MM.1S (cell line): ENCODE data around the gene SORL1.

ENCODE experiments used
- DNase-seq: peaks from one replicate; pipeline ENCODE4 v3.0.0-alpha.2; 2015
- H2AFZ ChIP-seq: fragments of 300-600 bp; sonication (generic); 2 replicates; pipeline ENCODE4 v1.6.0; 2016; ENCODE audit warnings: antibody characterized with exemption, low read length
- H3F3A ChIP-seq: fragments of 300-600 bp; sonication (generic); 2 replicates; pipeline ENCODE4 v1.6.1; 2016; ENCODE audit warnings: mild to moderate bottlenecking, antibody characterized with exemption, low read length, moderate library complexity, mixed read lengths; ENCODE audit not compliant: insufficient read depth
- H3K27ac ChIP-seq: fragments of 300-600 bp; sonication (generic); 2 replicates; pipeline ENCODE4 v1.5.1; 2016; ENCODE audit warnings: mild to moderate bottlenecking, low read length
- H3K27me3 ChIP-seq: fragments of 300-600 bp; sonication (generic); replicated peaks from 2 replicates; pipeline ENCODE4 v1.6.0; 2016; ENCODE audit warnings: low read length; ENCODE audit not compliant: insufficient read depth
- H3K36me3 ChIP-seq: fragments of 300-600 bp; sonication (generic); replicated peaks from 2 replicates; pipeline ENCODE4 v1.6.1; 2016; ENCODE audit warnings: mild to moderate bottlenecking, low read length, mixed read lengths; ENCODE audit not compliant: insufficient read depth
- H3K4me1 ChIP-seq: fragments of 300-600 bp; sonication (generic); 2 replicates; pipeline ENCODE4 v1.6.1; 2016; ENCODE audit warnings: low read length, mixed read lengths
- H3K4me2 ChIP-seq: fragments of 300-600 bp; sonication (generic); 2 replicates; pipeline ENCODE4 v1.6.0; 2016; ENCODE audit warnings: low read depth, low read length
- H3K4me3 ChIP-seq: fragments of 300-600 bp; sonication (generic); 2 replicates; pipeline ENCODE4 v1.5.1; 2016; ENCODE audit warnings: low read length, mixed read lengths
- H3K79me2 ChIP-seq: fragments of 300-600 bp; sonication (generic); 2 replicates; pipeline ENCODE4 v1.6.1; 2016; ENCODE audit warnings: mixed run types, low read length, mixed read lengths
- H3K9ac ChIP-seq: fragments of 300-600 bp; sonication (generic); 2 replicates; pipeline ENCODE4 v1.6.1; 2016; ENCODE audit warnings: low read length, mixed read lengths
- H3K9me2 ChIP-seq: fragments of 300-600 bp; sonication (generic); replicated peaks from 2 replicates; pipeline ENCODE4 v1.6.1; 2016; ENCODE audit warnings: mild to moderate bottlenecking, low read length, mixed read lengths; ENCODE audit not compliant: insufficient read depth
- H3K9me3 ChIP-seq: fragments of 300-600 bp; sonication (generic); replicated peaks from 2 replicates; pipeline ENCODE4 v1.6.1; 2016; ENCODE audit warnings: mild to moderate bottlenecking, low read length, mixed read lengths; ENCODE audit not compliant: insufficient read depth
- H4K20me1 ChIP-seq: fragments of 300-600 bp; sonication (generic); 2 replicates; pipeline ENCODE4 v1.6.1; 2016; ENCODE audit warnings: mild to moderate bottlenecking, low read length, moderate library complexity, mixed read lengths; ENCODE audit not compliant: insufficient read depth
- EZH2 ChIP-seq: fragments of 300-600 bp; sonication (generic); optimal IDR thresholded peaks from 2 replicates; pipeline ENCODE3; 2017; ENCODE audit warnings: low read depth, mild to moderate bottlenecking, antibody characterized with exemption, low read length, mixed read lengths
- EZH2phosphoT487 ChIP-seq: fragments of 300-600 bp; sonication (generic); IDR thresholded peaks from 2 replicates; pipeline ENCODE4 v1.6.1; 2018; ENCODE audit warnings: antibody characterized with exemption, low read length
- TF ChIP-seq, protein P1 (sequence below): fragments of 300-600 bp; sonication (generic); IDR thresholded peaks from 2 replicates; pipeline ENCODE4 v1.5.1; 2016; ENCODE audit warnings: antibody characterized with exemption, low read length, mixed read lengths

Gene SORL1

GRCh38 chr11:121497176-121497998 lies 45.3 kb downstream of the SORL1 start:
- Histone ChIP-seq H3K79me2 (no peaks in the 10 kb centered on the region), H3K4me3 (no peak overlapping the region), H3K27me3 (no peaks in the 10 kb centered on the region), H3K9ac (no peak overlapping the region), H4K20me1 (no peaks in the 10 kb centered on the region), H3K27ac (no peak overlapping the region), H3K36me3 (no peaks in the 10 kb centered on the region), H2AFZ (no peak overlapping the region), H3F3A (no peaks in the 10 kb centered on the region), H3K4me1 (peaks cover 22% of the 10 kb centered on the region), H3K9me2 (no peaks in the 10 kb centered on the region), H3K9me3 (no peaks in the 10 kb centered on the region), H3K4me2 (no peak overlapping the region)
- TF ChIP-seq, protein P1, sequence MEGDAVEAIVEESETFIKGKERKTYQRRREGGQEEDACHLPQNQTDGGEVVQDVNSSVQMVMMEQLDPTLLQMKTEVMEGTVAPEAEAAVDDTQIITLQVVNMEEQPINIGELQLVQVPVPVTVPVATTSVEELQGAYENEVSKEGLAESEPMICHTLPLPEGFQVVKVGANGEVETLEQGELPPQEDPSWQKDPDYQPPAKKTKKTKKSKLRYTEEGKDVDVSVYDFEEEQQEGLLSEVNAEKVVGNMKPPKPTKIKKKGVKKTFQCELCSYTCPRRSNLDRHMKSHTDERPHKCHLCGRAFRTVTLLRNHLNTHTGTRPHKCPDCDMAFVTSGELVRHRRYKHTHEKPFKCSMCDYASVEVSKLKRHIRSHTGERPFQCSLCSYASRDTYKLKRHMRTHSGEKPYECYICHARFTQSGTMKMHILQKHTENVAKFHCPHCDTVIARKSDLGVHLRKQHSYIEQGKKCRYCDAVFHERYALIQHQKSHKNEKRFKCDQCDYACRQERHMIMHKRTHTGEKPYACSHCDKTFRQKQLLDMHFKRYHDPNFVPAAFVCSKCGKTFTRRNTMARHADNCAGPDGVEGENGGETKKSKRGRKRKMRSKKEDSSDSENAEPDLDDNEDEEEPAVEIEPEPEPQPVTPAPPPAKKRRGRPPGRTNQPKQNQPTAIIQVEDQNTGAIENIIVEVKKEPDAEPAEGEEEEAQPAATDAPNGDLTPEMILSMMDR = no peak
- no peak for TF ChIP-seq EZH2phosphoT487
- no peak for TF ChIP-seq EZH2
- DNase-seq = no peak

- Histone ChIP-seq H3K27me3 (no peaks in the 10 kb centered on the region), H3K9ac (no peak overlapping the region), H3K36me3 (no peaks in the 10 kb centered on the region), H3K4me2 (no peak overlapping the region), H4K20me1 (no peaks in the 10 kb centered on the region), H3F3A (no peaks in the 10 kb centered on the region), H3K9me2 (no peaks in the 10 kb centered on the region), H3K4me3 (no peak overlapping the region), H3K9me3 (no peaks in the 10 kb centered on the region), H3K4me1 (peaks cover 13% of the 10 kb centered on the region), H3K27ac (no peak overlapping the region), H2AFZ (no peak overlapping the region), H3K79me2 (no peaks in the 10 kb centered on the region)
- no peak for DNase-seq
- TF ChIP-seq, protein P1 = no peak
- TF ChIP-seq EZH2phosphoT487 (no peak), EZH2 (no peak)
Measured at GRCh38 chr11:121499405-121499804, 47.3 kb downstream of the SORL1 start.

DNA sequence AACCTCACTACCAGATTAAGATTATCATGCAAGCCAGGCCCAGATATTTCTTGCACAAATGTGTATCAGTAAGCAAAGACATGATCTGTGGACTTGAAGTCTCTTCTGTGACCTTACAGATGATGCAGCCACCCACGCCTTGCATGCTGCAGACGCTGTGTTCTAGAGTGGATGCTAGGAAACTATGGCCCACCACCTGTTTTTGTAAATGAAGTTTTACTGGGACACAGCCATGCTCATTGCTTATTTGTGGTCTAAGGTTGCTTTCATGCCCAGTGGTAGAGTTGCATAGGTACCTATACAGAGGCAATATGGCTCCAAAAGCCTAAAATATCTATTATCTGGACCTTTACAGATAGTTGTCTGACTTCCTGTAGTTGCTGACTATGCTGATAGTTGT lies 48.2 kb downstream of the SORL1 start:
- Histone ChIP-seq H3K9me2 (no peaks in the 10 kb centered on the region), H3K9me3 (no peaks in the 10 kb centered on the region), H3K36me3 (no peaks in the 10 kb centered on the region), H2AFZ (no peak overlapping the region), H3F3A (no peaks in the 10 kb centered on the region), H3K79me2 (no peaks in the 10 kb centered on the region), H3K4me2 (no peak overlapping the region), H3K4me3 (no peak overlapping the region), H3K9ac (no peak overlapping the region), H3K4me1 (peaks cover 6% of the 10 kb centered on the region), H3K27ac (no peak overlapping the region), H4K20me1 (no peaks in the 10 kb centered on the region), H3K27me3 (no peaks in the 10 kb centered on the region)
- no peak for DNase-seq
- TF ChIP-seq EZH2 (no peak), EZH2phosphoT487 (no peak)
- TF ChIP-seq, protein P1 = no peak
